SJCRH30 (cell line): ENCODE data around the gene OR2K2. TPM values are rescaled to one million over a fixed set of nuclear protein-coding genes. Genes with fewer than 3 reads are reported as not detected.
A peak's percentile ranks its signal among the peaks of the same experiment; 100 is the strongest.
"Not testable (repeated sequence)": the region's sequence is repeated elsewhere in the genome, so short reads cannot be mapped to it uniquely, and the experiment has no call there.

ENCODE experiments used
- DNase-seq, 2 experiments: peaks; one replicate each; pipeline ENCODE4 v3.0.0-alpha.2; 2015 to 2020
- H3K27ac ChIP-seq: fragments of 250-450 bp; sonication (Bioruptor Pico); 2 replicates; pipeline ENCODE4 v1.5.1; 2020; ENCODE audit warnings: mild to moderate bottlenecking, moderate library complexity
- H3K27me3 ChIP-seq: fragments of 250-450 bp; sonication (Bioruptor Pico); 2 replicates; pipeline ENCODE4 v1.5.1; 2020; ENCODE audit warnings: mild to moderate bottlenecking, moderate library complexity
- H3K36me3 ChIP-seq: fragments of 250-450 bp; sonication (Bioruptor Pico); 2 replicates; pipeline ENCODE4 v1.5.1; 2020; ENCODE audit warnings: mild to moderate bottlenecking, moderate library complexity
- H3K4me1 ChIP-seq: fragments of 250-450 bp; sonication (Bioruptor Pico); 2 replicates; pipeline ENCODE4 v1.5.1; 2020; ENCODE audit warnings: mild to moderate bottlenecking, moderate library complexity
- H3K4me3 ChIP-seq: fragments of 250-450 bp; sonication (Bioruptor Pico); 2 replicates; pipeline ENCODE4 v1.5.1; 2020; ENCODE audit warnings: mild to moderate bottlenecking, moderate library complexity
- H3K9me3 ChIP-seq: fragments of 250-450 bp; sonication (Bioruptor Pico); replicated peaks from 2 replicates; pipeline ENCODE4 v1.5.1; 2020; ENCODE audit warnings: mild to moderate bottlenecking, moderate library complexity
- total RNA-seq: library from RNA; depleted of rRNA; stranded (reverse); fragments of >200 nt; shearing (Covaris generic); gene quantifications from 2 replicates; pipeline ENCODE4 v1.2.3, GENCODE V29; 2014; rRNA removed

The OR2K2 gene
- not detected in 2 replicates for total RNA-seq

- DNase-seq = no peak
Observed at GRCh38 chr9:111330124-111330523, at the start of gene OR2K2. Gene OR2K2, minus strand, starts transcription at chr9:111330224. Its CDS starts 1,791 bp downstream, at chr9:111328433.

GRCh38 chr9:111375817-111376564 lies 46.0 kb upstream of the OR2K2 start:
- Histone ChIP-seq H3K27me3 (no peaks in the 10 kb centered on the region), H3K4me1 (no peaks in the 10 kb centered on the region), H3K9me3 (no peaks in the 10 kb centered on the region), H3K4me3 (no peak overlapping the region), H3K27ac (no peak overlapping the region), H3K36me3 (peaks cover 83% of the 10 kb centered on the region)
- no peak for DNase-seq

More at GRCh38 chr9:111330124-111330523, at the start of gene OR2K2:
- Histone ChIP-seq H3K27me3 (no peaks in the 10 kb centered on the region), H3K4me3 (no peak within 1 kb of the TSS), H3K27ac (no peak within 1 kb of the TSS), H3K4me1 (no peaks in the 10 kb centered on the region), H3K9me3 (peaks cover 2% of the 10 kb centered on the region; the same call in 1 of the 2 replicates), H3K36me3 (no peaks in the 10 kb centered on the region)

DNA sequence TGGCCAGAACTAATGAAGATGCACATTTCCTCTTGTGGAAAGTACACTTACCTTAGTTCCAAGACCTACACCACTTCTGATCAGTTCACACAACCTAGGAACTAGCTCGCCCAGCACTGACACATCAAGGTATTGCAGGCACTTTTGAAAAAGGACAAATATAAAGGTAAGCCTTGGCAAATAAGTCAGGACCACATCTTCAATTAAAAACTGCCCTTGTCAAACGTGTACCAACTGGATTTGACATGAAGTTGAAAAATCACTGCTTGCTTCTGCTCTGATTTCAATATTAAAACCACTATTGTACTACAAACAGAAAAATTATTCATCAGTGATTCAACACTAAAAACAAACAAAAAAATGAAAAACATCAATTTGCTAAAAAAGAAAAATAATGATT lies 45.0 kb upstream of the OR2K2 start:
- DNase-seq = no peak
- H3K27me3 ChIP-seq = no peaks in the 10 kb centered on the region
- peaks cover 86% of the 10 kb centered on the region for H3K36me3 ChIP-seq
- no peaks in the 10 kb centered on the region for H3K4me1 ChIP-seq
- no peak overlapping the region for H3K27ac ChIP-seq
- H3K4me3 ChIP-seq = no peak overlapping the region
- no peaks in the 10 kb centered on the region for H3K9me3 ChIP-seq

DNA sequence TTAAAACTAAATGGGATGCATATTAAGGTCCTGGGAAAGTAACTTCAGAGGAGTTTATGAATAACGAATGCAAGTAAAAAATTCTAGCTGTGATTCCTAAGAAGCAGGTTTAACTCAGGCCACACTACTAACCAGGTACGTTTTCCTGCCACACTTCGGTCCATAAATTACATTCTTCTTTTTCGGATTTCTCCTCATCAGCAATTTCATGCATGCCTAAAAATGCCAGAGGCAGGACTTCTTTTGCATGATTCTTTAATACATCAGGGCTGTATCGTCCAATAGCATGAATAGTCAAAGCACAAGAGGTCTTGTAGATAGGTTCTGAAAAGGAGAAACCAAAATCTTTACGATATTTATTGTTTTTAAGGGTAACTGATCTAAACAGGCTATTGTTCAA lies 42.3 kb upstream of the OR2K2 start:
- H3K4me3 ChIP-seq = no peak overlapping the region
- no peak overlapping the region for H3K27ac ChIP-seq
- H3K4me1 ChIP-seq = no peaks in the 10 kb centered on the region
- DNase-seq = no peak
- H3K9me3 ChIP-seq = no peaks in the 10 kb centered on the region
- H3K36me3 ChIP-seq = peaks cover 87% of the 10 kb centered on the region
- H3K27me3 ChIP-seq = no peaks in the 10 kb centered on the region

GRCh38 chr9:111366978-111367377 lies 37.0 kb upstream of the OR2K2 start:
- no peak for DNase-seq
- no peaks in the 10 kb centered on the region for H3K27me3 ChIP-seq
- H3K27ac ChIP-seq = no peak overlapping the region
- H3K36me3 ChIP-seq = peaks cover 89% of the 10 kb centered on the region
- H3K9me3 ChIP-seq = no peaks in the 10 kb centered on the region
- H3K4me3 ChIP-seq = no peak overlapping the region
- no peaks in the 10 kb centered on the region for H3K4me1 ChIP-seq

DNA sequence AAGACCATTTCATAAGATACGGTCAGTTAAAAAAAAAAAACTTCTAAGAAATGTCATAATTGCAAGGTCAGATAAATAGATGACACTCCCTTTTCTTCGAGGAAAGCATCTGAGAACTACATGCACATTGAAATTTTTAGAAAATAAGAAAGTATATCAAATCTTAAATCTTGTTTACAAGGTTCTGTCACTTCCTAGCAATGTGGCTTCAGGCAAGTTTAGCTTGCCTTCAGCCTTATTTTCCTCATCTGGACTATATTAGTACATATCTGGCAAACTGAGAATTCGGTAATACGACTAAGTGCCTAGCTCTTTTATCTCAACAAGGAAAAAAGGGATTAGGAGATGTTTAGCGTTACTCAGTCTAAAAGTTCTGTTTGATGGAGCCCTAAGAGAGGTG lies 32.5 kb upstream of the OR2K2 start:
- DNase-seq = no peak
- Histone ChIP-seq H3K36me3 (peaks cover 54% of the 10 kb centered on the region), H3K4me3 (no peak overlapping the region), H3K9me3 (no peaks in the 10 kb centered on the region), H3K27ac (no peak overlapping the region), H3K4me1 (no peaks in the 10 kb centered on the region), H3K27me3 (no peaks in the 10 kb centered on the region)

- no peak overlapping the region for H3K27ac ChIP-seq
- H3K36me3 ChIP-seq = peaks cover 38% of the 10 kb centered on the region
- H3K9me3 ChIP-seq = no peaks in the 10 kb centered on the region
- DNase-seq = no peak
- no peaks in the 10 kb centered on the region for H3K27me3 ChIP-seq
- H3K4me1 ChIP-seq = peaks cover 4% of the 10 kb centered on the region; the same call in 1 of the 2 replicates
- H3K4me3 ChIP-seq = no peak overlapping the region
Observed at GRCh38 chr9:111360881-111361280, 30.9 kb upstream of the OR2K2 start.

DNA sequence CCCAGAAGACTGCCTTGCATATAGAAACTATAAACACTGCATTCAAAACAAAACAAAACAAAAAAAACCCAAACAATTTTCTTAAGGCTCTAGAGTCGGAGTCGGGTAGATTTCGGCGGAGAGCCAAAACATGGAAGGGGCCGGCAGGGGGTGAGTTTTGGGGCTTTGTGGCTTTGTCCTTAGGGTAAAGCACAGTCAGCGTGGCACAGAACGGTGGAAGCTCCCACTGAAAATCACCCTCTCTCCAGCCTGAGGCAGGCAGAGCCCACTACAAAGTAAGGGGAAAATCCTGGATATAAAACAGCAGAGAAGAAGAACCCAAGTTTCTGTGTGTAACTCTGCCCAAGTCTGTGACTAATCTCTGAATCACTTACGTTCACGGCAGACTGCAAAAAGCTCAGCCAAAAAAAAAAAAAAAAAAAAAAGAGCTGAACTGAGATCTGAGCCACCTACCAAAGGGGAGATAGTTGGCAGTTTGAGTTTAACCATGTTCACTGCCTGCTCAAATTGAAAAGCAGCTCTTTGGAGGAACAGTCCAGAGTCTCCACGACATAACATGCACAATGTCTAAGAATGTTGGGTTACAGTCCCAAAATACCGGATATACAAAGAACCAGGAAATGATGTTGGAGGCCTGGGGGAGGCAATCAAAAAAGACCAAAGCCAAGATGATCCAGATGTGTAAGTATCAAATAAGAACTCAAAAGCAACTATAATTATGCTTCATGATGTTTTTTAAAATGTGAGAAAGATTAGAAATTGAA lies 26.6 kb upstream of the OR2K2 start:
- H3K4me1 ChIP-seq = peaks cover 4% of the 10 kb centered on the region; the same call in 1 of the 2 replicates
- peak overlapping the region; percentile 64 for H3K27ac ChIP-seq
- peak overlapping the region; percentile 43 for H3K4me3 ChIP-seq
- peaks cover 6% of the 10 kb centered on the region; the same call in 1 of the 2 replicates for H3K36me3 ChIP-seq
- H3K27me3 ChIP-seq = no peaks in the 10 kb centered on the region
- H3K9me3 ChIP-seq = no peaks in the 10 kb centered on the region
- DNase-seq = peak; percentile 71 to 79

DNA sequence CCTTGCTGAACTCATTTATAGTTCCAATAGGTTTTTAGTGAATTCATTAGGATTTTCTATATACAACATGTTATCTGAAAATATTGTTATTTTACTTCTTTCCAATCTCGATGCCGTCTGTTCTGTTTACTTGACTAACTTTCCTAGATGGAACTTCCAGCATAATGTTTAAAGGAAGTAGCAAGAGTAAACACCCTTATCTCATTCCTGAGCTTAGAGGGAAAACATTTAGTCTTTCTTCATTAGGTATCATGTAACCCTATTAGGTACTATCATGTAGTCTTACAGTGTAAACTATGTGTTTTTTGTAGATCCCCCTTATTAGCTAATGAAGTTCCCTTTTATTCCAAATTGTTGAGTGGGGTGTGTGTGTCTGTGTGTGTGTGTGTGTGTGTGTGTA lies 22.5 kb upstream of the OR2K2 start:
- no peaks in the 10 kb centered on the region for H3K36me3 ChIP-seq
- no peaks in the 10 kb centered on the region for H3K27me3 ChIP-seq
- H3K4me3 ChIP-seq = no peak overlapping the region
- H3K9me3 ChIP-seq = 0 out of 2 replicates have a peak, but pooled peaks cover 2% of the 10 kb centered on the region
- H3K27ac ChIP-seq = no peak overlapping the region
- DNase-seq = no peak
- H3K4me1 ChIP-seq = peaks cover 4% of the 10 kb centered on the region; the same call in 1 of the 2 replicates

GRCh38 chr9:111350556-111350955 lies 20.5 kb upstream of the OR2K2 start:
- Histone ChIP-seq H3K27ac (no peak overlapping the region), H3K4me3 (no peak overlapping the region), H3K36me3 (no peaks in the 10 kb centered on the region), H3K9me3 (0 out of 2 replicates have a peak, but pooled peaks cover 4% of the 10 kb centered on the region), H3K4me1 (no peaks in the 10 kb centered on the region), H3K27me3 (no peaks in the 10 kb centered on the region)
- no peak for DNase-seq

DNA sequence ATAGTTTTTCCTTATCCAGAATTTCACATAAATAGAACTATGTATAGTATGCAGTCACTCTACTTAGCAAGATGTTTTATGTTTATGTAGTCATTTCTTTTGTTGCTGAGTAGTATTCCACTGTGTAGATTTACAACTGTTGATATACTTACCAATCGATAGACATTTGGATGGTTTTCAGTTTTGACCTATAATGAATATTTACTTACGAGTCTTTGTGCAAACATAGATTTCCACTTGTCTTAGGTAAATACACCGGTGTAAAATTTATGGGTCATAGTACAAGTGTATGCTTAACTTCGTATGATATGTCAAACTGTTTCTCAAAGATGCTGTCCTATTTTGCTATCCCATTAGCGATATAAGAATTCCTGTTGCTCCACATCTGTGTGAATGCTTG lies 19.7 kb upstream of the OR2K2 start:
- Histone ChIP-seq H3K27me3 (no peaks in the 10 kb centered on the region), H3K4me1 (no peaks in the 10 kb centered on the region), H3K27ac (no peak overlapping the region), H3K4me3 (no peak overlapping the region), H3K36me3 (no peaks in the 10 kb centered on the region), H3K9me3 (0 out of 2 replicates have a peak, but pooled peaks cover 4% of the 10 kb centered on the region)
- DNase-seq = no peak

DNA sequence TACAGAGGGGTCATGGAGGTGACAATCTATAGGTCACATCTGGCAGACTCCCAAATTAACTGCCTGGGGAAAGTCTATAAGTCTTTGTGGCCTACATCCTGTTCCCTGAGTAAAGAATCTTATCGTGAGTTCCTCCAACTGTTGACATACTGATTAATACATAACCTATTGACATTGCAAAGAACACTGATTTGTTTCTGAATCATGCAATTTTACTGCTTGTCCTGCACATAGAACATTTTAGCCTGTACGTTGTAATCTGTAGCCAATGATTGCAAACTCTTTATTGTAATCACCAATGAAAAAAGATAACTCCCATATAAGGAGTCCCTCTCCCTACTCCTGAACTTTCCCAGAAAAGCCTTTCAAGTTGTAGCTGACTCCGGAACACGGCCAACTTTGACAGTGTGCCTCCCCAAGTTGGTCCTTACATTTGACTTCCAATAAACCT lies 18.8 kb upstream of the OR2K2 start:
- no peaks in the 10 kb centered on the region for H3K4me1 ChIP-seq
- DNase-seq = no peak
- no peaks in the 10 kb centered on the region for H3K27me3 ChIP-seq

GRCh38 chr9:111334318-111334863 lies 4.4 kb upstream of the OR2K2 start:
- not testable (repeated sequence) for H3K27me3 ChIP-seq, H3K9me3 ChIP-seq, H3K4me3 ChIP-seq, H3K36me3 ChIP-seq, H3K27ac ChIP-seq, H3K4me1 ChIP-seq, DNase-seq

More for the DNA sequence above, 18.8 kb upstream of the OR2K2 start:
- Histone ChIP-seq H3K27ac (no peak overlapping the region), H3K9me3 (peaks cover 7% of the 10 kb centered on the region; the same call in 1 of the 2 replicates), H3K36me3 (no peaks in the 10 kb centered on the region), H3K4me3 (no peak overlapping the region)

- Histone ChIP-seq H3K4me3 (no peak overlapping the region), H3K9me3 (peaks cover 5% of the 10 kb centered on the region; the same call in 1 of the 2 replicates), H3K27me3 (no peaks in the 10 kb centered on the region), H3K27ac (no peak overlapping the region), H3K4me1 (no peaks in the 10 kb centered on the region), H3K36me3 (no peaks in the 10 kb centered on the region)
- no peak for DNase-seq
Observed at GRCh38 chr9:111320631-111321030, 9.4 kb downstream of the OR2K2 start.

- DNase-seq = no peak
- Histone ChIP-seq H3K27me3 (no peaks in the 10 kb centered on the region), H3K4me3 (no peak overlapping the region), H3K4me1 (no peaks in the 10 kb centered on the region), H3K36me3 (no peaks in the 10 kb centered on the region), H3K9me3 (no peaks in the 10 kb centered on the region; the same call in 1 of the 2 replicates), H3K27ac (no peak overlapping the region)
Observed at GRCh38 chr9:111316796-111317195, 13.2 kb downstream of the OR2K2 start.
